GM19463 (cell line): Measurements from ENCODE around the gene KCNQ1.

Source experiments
- ATAC-seq: cut with Tn5 transposase; IDR thresholded peaks from one replicate; pipeline ENCODE4 v1.9.1; 2021; ENCODE audit warnings: mild to moderate bottlenecking, moderate library complexity; ENCODE audit not compliant: unreplicated experiment

Gene KCNQ1

DNA sequence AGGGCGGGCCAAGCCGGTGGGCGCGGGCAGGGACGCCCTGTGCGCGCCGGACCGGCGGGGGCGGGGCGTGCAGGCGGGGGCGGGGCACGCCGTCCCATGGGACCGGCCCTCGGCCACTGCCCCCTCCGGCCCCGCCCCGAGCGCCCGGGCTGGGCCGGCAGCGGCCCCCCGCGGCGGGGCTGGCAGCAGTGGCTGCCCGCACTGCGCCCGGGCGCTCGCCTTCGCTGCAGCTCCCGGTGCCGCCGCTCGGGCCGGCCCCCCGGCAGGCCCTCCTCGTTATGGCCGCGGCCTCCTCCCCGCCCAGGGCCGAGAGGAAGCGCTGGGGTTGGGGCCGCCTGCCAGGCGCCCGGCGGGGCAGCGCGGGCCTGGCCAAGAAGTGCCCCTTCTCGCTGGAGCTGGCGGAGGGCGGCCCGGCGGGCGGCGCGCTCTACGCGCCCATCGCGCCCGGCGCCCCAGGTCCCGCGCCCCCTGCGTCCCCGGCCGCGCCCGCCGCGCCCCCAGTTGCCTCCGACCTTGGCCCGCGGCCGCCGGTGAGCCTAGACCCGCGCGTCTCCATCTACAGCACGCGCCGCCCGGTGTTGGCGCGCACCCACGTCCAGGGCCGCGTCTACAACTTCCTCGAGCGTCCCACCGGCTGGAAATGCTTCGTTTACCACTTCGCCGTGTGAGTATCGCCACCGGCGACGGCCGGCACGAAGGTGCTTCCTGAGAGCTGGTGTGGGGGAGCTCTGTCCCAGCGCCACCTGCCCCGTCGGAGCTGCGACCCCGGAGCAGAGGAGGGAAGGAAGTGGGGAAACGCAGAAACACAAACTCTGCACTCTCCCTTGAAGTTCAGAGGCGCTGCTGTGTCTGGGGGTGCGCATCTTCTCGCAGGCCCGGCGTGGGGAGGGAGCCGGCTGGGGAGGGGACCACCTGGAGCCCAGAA is at the start of gene KCNQ1:
KCNQ1 (plus strand) TSS at position 188 of the 925 bp plus-strand sequence; CDS start at position 279, 91 bp downstream.
- no peak for ATAC-seq

- ATAC-seq, result no peak
These were observed 49.5 kb upstream of the KCNQ1 start for GRCh38 chr11:2395211-2395730.

DNA sequence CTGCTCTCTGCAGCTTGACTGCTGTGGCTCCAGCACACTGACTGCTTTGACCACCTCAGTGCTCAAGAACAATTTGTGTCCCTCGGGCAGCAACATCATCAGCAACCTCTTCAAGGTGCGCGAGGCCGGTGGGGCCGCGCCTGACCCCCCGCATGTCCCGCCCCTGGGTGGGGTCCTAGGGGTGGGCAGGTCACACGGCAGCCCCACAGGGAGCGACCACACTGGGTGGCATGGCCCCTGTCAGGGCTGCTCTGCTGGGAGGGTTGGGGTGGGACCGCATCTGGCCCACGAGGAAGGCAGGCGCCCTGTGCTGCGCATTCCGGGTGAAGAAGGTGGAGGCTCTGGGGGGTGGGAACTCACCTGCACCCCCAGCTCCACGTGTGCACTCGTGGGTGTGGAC is 49.0 kb upstream of the KCNQ1 start:
- ATAC-seq, result no peak

DNA sequence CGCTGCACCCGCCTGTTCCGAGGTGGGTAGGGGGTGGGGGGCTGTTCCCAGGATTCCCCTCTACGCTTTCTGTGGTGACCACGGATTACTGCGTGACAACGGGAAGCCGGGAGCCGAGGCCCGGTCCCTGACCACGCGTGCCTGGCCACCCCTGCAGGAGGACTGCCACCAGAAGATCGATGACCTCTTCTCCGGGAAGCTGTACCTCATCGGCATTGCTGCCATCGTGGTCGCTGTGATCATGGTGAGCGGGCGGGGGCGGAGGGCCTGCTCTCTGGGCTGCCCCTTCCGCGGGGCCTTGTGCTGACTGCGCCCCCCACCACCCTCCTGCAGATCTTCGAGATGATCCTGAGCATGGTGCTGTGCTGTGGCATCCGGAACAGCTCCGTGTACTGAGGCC is 48.3 kb upstream of the KCNQ1 start:
- no peak for ATAC-seq

GRCh38 chr11:2397005-2397404 is 47.8 kb upstream of the KCNQ1 start:
- no peak for ATAC-seq

DNA sequence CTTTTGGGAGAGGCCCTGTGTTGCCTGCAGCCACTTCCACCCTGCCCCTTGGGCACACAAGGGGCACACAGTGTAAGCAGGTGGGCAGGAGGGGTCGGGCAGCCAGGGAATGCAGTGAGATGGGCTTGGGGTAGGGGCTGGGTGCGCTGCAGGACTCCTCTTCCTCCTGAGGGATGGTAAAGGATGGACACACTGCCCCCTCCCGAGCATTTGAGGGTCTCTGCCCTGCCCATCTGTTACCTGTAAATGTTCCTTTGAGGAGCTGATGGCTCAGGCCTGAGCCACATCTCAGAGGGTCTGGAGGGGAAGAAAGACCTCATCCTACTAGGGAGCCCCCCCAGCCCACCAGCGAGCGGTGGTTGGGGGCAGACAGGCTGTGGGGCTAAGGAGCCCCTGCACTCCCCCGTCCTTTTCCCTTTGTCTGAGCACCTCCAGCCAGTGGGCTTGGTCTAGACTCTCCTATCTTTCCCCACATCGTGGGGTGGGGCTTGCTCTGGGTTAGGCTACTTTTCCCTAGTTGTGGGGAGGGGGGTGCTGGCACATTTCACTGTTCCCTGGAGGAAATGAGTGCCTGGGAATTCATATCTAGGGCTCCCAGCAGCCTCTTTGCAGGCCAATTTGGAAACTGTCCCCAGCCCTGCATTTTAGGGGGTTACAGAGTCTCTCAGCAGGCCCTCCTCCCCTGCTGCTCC is 46.0 kb upstream of the KCNQ1 start:
- ATAC-seq, result no peak

DNA sequence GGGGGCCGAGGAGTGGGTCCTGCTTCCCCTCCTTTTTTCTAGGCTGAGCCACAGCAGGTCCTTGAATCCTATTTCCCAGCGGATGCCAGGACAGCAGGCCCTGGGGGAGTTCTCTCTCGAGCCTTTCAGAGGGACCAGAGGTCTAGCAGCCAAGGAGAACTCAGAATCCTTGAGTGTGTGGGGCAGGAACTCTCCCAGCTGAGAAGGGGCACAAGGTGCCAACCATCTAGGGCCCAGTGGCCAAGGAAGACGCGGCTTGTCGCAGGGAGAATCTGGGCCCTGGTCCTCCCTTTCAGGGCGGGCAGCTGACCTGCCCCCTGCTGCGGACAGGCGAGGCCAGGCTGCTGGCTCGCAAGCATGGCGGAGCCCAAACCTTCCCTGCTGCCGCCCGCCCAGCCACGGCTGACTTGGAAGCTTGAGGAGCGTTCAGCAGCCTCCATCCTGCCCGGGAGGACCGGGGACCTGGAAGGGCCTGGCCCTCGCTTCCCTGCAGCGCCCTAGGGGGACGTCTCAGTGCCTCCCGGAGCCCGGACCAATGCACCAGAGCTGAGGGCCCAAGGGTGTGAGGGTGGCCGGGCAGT is 45.2 kb upstream of the KCNQ1 start:
- ATAC-seq, result peak; percentile 1

GRCh38 chr11:2400069-2400761 is 44.6 kb upstream of the KCNQ1 start, which contains the start of gene TSSC4:
Gene TSSC4, plus strand, starts transcription at chr11:2400750. Its CDS starts 1,884 bp downstream, at chr11:2402634.
- ATAC-seq, result peak; percentile 81

GRCh38 chr11:2400762-2401435 is 43.9 kb upstream of the KCNQ1 start:
- ATAC-seq, result no peak

DNA sequence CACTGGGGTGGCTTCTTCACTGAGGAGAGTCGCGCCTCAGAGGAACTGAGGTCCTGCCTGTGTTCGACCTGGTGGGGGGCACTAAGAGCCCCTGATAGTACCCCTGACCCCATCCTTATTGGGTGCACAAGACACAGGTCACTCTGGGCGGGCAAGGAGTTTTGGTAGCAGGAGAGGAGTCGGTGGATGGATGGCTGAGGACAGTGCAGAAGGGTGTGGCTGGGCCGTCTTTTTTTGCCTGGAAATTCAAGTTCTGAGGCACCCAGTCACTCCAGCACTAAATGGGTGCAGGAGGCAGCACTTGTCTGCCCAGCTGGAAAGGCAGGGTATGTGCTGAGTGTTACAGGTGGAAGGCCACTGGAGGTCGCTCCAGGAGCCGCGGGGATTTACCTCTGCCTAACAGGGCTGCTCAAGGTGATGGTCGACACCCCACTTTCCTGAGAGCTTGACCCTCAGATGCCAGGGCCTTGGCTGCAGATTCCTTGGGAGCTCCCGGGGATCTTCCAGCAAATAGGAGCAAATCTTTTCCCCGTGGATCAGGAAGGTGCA is 43.3 kb upstream of the KCNQ1 start:
- ATAC-seq, result no peak

GRCh38 chr11:2402106-2402505 is 42.7 kb upstream of the KCNQ1 start:
- no peak for ATAC-seq

GRCh38 chr11:2402890-2403645 is 41.7 kb upstream of the KCNQ1 start:
- no peak for ATAC-seq

DNA sequence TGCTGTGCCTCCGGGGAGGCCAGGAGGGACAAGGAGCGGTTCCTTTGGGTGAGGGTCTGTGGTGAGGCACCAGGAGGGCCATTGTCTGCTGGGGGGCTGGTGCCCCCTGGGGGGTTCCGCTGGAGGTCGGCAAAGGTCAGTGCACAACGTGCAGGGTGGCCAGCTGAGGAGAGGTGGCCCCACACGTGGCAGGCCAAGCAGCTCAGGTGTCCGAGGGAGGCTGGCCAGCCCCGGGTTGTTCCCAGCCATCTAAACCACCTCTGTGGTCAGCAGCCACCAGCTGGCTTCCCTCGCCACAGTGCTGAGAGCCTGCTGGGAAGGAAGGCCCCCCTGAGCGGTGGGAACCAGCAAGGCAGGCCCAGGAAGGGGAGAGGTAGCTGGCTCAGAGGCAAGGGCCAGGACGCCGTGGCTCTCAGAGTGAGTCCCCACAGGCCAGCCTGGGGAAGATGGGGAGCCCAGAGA is 40.0 kb upstream of the KCNQ1 start:
- ATAC-seq, result no peak

- ATAC-seq, result no peak
These were observed 38.4 kb upstream of the KCNQ1 start for GRCh38 chr11:2406451-2406850.

- no peak for ATAC-seq
These were observed 37.9 kb upstream of the KCNQ1 start for GRCh38 chr11:2406878-2407410.

DNA sequence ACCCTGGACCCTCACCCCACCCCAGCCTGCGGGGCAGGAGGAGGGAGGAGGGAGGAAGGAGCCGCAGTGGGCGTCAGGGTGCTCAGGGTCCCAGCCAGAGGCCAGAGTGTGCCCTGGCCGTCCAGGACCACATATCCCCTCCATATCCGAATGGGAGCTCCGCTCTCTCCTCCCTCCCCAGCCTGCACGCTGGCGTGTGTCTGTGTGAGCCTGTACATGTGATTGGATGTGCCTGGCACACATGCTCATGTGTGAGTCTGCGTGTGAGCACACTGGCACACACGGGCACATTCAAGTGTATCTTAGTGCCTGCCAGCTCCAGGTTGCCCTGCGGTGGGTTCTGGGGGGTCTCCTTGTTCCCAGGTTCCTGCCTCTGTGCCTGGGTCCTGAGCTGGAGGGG is 36.1 kb upstream of the KCNQ1 start:
- ATAC-seq, result no peak

DNA sequence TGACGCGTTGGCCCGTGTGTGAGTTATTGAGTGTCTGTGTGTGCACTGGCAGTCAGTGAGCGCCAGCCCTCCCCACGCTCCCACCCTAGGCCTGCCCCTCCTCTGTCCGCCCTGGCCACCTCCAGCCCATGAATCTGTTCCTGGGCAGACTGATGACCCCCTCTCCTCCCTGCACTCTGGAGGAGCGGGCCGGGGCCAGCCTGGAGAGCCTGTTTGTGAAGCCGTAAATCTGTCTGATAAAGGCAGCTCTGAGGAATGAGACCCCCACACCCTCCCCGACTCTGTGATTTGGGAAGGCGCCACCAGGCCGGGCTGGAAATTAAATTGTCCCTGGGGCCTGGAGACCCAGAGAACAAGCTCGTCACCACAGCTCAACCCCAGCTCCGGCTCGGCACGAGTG is 35.7 kb upstream of the KCNQ1 start:
- ATAC-seq, result no peak

- no peak for ATAC-seq
These were observed 35.0 kb upstream of the KCNQ1 start for GRCh38 chr11:2409611-2410468.
